ENCODE results near the gene LMBR1L.
A peak's percentile ranks its signal among the peaks of the same experiment; 100 is the strongest.

The LMBR1L gene

GRCh38 chr12:49092086-49092815 is 18.4 kb downstream of the LMBR1L start:
- H3K9ac ChIP-seq (ENCODE audit: low read length) = no peak overlapping the region
- H3K4me3 ChIP-seq (ENCODE audit: low read length) = peak overlapping the region; percentile 49
- H3K27me3 ChIP-seq (replicated peaks; ENCODE audit: control insufficient read depth, insufficient read depth, low read length) = peaks cover 55% of the 10 kb centered on the region
- peaks cover 20% of the 10 kb centered on the region for H3K4me1 ChIP-seq (ENCODE audit: control insufficient read depth, insufficient read depth, low read length)
- DNase-seq (ENCODE audit: low read depth) = peak; percentile 49
- no peaks in the 10 kb centered on the region for H3K9me3 ChIP-seq (ENCODE audit: control insufficient read depth, low read length)
- peaks cover 9% of the 10 kb centered on the region for H3K36me3 ChIP-seq (ENCODE audit: control insufficient read depth, insufficient read depth, low read length, severe bottlenecking)

DNA sequence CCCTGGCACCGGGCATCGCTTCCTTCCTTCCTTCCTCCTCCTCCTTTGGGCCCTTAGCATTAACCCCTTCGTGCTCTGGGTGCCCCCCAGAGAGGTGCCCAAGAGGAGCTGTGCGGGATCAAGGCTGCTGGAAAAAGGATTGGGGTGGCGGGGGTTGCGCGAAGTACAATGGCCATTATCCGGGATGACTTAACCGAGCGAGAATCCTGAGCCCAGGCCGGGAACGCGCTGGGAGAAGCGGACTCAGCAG is 18.9 kb downstream of the LMBR1L start:
- Histone ChIP-seq H3K9me3 (ENCODE audit: control insufficient read depth, low read length) (no peaks in the 10 kb centered on the region), H3K4me3 (ENCODE audit: low read length) (peak overlapping the region; percentile 49), H3K9ac (ENCODE audit: low read length) (no peak overlapping the region), H3K36me3 (ENCODE audit: control insufficient read depth, insufficient read depth, low read length, severe bottlenecking) (peaks cover 4% of the 10 kb centered on the region), H3K27me3 (replicated peaks; ENCODE audit: control insufficient read depth, insufficient read depth, low read length) (peaks cover 55% of the 10 kb centered on the region), H3K4me1 (ENCODE audit: control insufficient read depth, insufficient read depth, low read length) (peaks cover 20% of the 10 kb centered on the region)
- DNase-seq (ENCODE audit: low read depth) = no peak

GRCh38 chr12:49091056-49091835 is 19.4 kb downstream of the LMBR1L start:
- Histone ChIP-seq H3K9ac (ENCODE audit: low read length) (no peak overlapping the region), H3K4me1 (ENCODE audit: control insufficient read depth, insufficient read depth, low read length) (peaks cover 20% of the 10 kb centered on the region), H3K27me3 (replicated peaks; ENCODE audit: control insufficient read depth, insufficient read depth, low read length) (peaks cover 55% of the 10 kb centered on the region), H3K4me3 (ENCODE audit: low read length) (no peak overlapping the region), H3K9me3 (ENCODE audit: control insufficient read depth, low read length) (no peaks in the 10 kb centered on the region), H3K36me3 (ENCODE audit: control insufficient read depth, insufficient read depth, low read length, severe bottlenecking) (no peaks in the 10 kb centered on the region)
- no peak for DNase-seq (ENCODE audit: low read depth)

- peak; percentile 65 for DNase-seq (ENCODE audit: low read depth)
- Histone ChIP-seq H3K4me3 (ENCODE audit: low read length) (peak overlapping the region; percentile 58), H3K9me3 (ENCODE audit: control insufficient read depth, low read length) (no peaks in the 10 kb centered on the region), H3K9ac (ENCODE audit: low read length) (no peak overlapping the region), H3K4me1 (ENCODE audit: control insufficient read depth, insufficient read depth, low read length) (peaks cover 20% of the 10 kb centered on the region), H3K36me3 (ENCODE audit: control insufficient read depth, insufficient read depth, low read length, severe bottlenecking) (no peaks in the 10 kb centered on the region), H3K27me3 (replicated peaks; ENCODE audit: control insufficient read depth, insufficient read depth, low read length) (peaks cover 52% of the 10 kb centered on the region)
Measured at GRCh38 chr12:49089821-49090773, 20.6 kb downstream of the LMBR1L start.

GRCh38 chr12:49088932-49089330 is 21.7 kb downstream of the LMBR1L start:
- no peak overlapping the region for H3K4me3 ChIP-seq (ENCODE audit: low read length)
- DNase-seq (ENCODE audit: low read depth) = no peak
- H3K9ac ChIP-seq (ENCODE audit: low read length) = no peak overlapping the region
- H3K36me3 ChIP-seq (ENCODE audit: control insufficient read depth, insufficient read depth, low read length, severe bottlenecking) = no peaks in the 10 kb centered on the region
- peaks cover 43% of the 10 kb centered on the region for H3K27me3 ChIP-seq (replicated peaks; ENCODE audit: control insufficient read depth, insufficient read depth, low read length)
- H3K4me1 ChIP-seq (ENCODE audit: control insufficient read depth, insufficient read depth, low read length) = peaks cover 14% of the 10 kb centered on the region
- no peaks in the 10 kb centered on the region for H3K9me3 ChIP-seq (ENCODE audit: control insufficient read depth, low read length)

- Histone ChIP-seq H3K4me1 (ENCODE audit: control insufficient read depth, insufficient read depth, low read length) (peaks cover 12% of the 10 kb centered on the region), H3K36me3 (ENCODE audit: control insufficient read depth, insufficient read depth, low read length, severe bottlenecking) (no peaks in the 10 kb centered on the region), H3K27me3 (replicated peaks; ENCODE audit: control insufficient read depth, insufficient read depth, low read length) (peaks cover 38% of the 10 kb centered on the region), H3K9ac (ENCODE audit: low read length) (no peak overlapping the region), H3K9me3 (ENCODE audit: control insufficient read depth, low read length) (no peaks in the 10 kb centered on the region), H3K4me3 (ENCODE audit: low read length) (no peak overlapping the region)
- DNase-seq (ENCODE audit: low read depth) = peak; percentile 95
Measured at GRCh38 chr12:49088150-49088931, 22.3 kb downstream of the LMBR1L start.

- Histone ChIP-seq H3K9ac (ENCODE audit: low read length) (no peak overlapping the region), H3K9me3 (ENCODE audit: control insufficient read depth, low read length) (no peaks in the 10 kb centered on the region), H3K4me3 (ENCODE audit: low read length) (no peak overlapping the region), H3K4me1 (ENCODE audit: control insufficient read depth, insufficient read depth, low read length) (peaks cover 4% of the 10 kb centered on the region), H3K36me3 (ENCODE audit: control insufficient read depth, insufficient read depth, low read length, severe bottlenecking) (no peaks in the 10 kb centered on the region), H3K27me3 (replicated peaks; ENCODE audit: control insufficient read depth, insufficient read depth, low read length) (peaks cover 15% of the 10 kb centered on the region)
- DNase-seq (ENCODE audit: low read depth) = peak; percentile 61
Measured at GRCh38 chr12:49086116-49086515, 24.5 kb downstream of the LMBR1L start.

DNA sequence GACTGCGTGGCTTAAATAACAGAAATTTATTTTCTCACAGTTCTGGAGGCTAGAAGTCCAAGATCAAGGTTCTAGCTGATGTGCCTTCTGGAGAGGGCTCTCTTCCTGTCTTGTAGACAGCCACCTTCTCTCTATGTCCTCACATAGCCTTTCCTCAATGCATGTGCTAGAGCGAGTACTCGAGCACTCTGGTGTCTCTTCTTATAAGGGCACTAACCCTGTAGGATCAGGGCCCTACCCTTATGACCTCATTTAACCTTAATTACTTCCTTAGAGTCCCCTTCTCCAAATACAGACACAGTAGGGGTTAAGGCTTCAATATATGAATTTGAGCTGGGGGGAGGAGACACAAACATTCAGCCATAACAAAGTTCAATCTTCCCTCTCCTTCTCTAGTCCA is 26.2 kb downstream of the LMBR1L start:
- H3K9ac ChIP-seq (ENCODE audit: low read length) = no peak overlapping the region
- H3K9me3 ChIP-seq (ENCODE audit: control insufficient read depth, low read length) = no peaks in the 10 kb centered on the region
- H3K27me3 ChIP-seq (replicated peaks; ENCODE audit: control insufficient read depth, insufficient read depth, low read length) = peaks cover 9% of the 10 kb centered on the region
- no peak for DNase-seq (ENCODE audit: low read depth)
- no peaks in the 10 kb centered on the region for H3K4me1 ChIP-seq (ENCODE audit: control insufficient read depth, insufficient read depth, low read length)
- no peaks in the 10 kb centered on the region for H3K36me3 ChIP-seq (ENCODE audit: control insufficient read depth, insufficient read depth, low read length, severe bottlenecking)
- H3K4me3 ChIP-seq (ENCODE audit: low read length) = no peak overlapping the region

GRCh38 chr12:49079793-49080192 is 30.9 kb downstream of the LMBR1L start:
- Histone ChIP-seq H3K9ac (ENCODE audit: low read length) (no peak overlapping the region), H3K4me3 (ENCODE audit: low read length) (no peak overlapping the region), H3K27me3 (replicated peaks; ENCODE audit: control insufficient read depth, insufficient read depth, low read length) (no peaks in the 10 kb centered on the region), H3K9me3 (ENCODE audit: control insufficient read depth, low read length) (no peaks in the 10 kb centered on the region), H3K4me1 (ENCODE audit: control insufficient read depth, insufficient read depth, low read length) (no peaks in the 10 kb centered on the region), H3K36me3 (ENCODE audit: control insufficient read depth, insufficient read depth, low read length, severe bottlenecking) (no peaks in the 10 kb centered on the region)
- no peak for DNase-seq (ENCODE audit: low read depth)

DNA sequence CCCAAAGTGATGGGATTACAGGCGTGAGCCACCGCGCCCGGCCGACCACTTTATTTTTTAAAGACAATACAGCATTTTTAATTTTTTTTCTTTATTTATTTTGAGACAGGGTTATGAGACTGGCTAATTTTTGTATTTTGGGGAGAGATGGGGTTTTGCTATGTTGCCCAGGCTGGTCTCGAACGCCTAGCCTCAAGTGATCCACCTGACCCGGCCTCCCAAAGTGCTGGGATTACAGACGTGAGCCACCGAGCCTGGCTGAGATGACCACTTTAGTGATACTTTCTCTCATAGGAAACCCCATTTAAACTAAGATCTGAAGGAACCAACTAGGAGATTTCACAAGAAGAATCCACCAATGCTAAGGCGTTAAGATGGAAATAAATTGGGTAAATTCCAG is 39.7 kb downstream of the LMBR1L start:
- Histone ChIP-seq H3K27me3 (replicated peaks; ENCODE audit: control insufficient read depth, insufficient read depth, low read length) (no peaks in the 10 kb centered on the region), H3K4me1 (ENCODE audit: control insufficient read depth, insufficient read depth, low read length) (peaks cover 10% of the 10 kb centered on the region), H3K9ac (ENCODE audit: low read length) (no peak overlapping the region), H3K36me3 (ENCODE audit: control insufficient read depth, insufficient read depth, low read length, severe bottlenecking) (no peaks in the 10 kb centered on the region), H3K4me3 (ENCODE audit: low read length) (no peak overlapping the region), H3K9me3 (ENCODE audit: control insufficient read depth, low read length) (no peaks in the 10 kb centered on the region)
- no peak for DNase-seq (ENCODE audit: low read depth)
